GM19395 (cell line): Measurements from ENCODE around the gene ZNRD2.
"Not testable (repeated sequence)": the region's sequence is repeated elsewhere in the genome, so short reads cannot be mapped to it uniquely, and the experiment has no call there.

ENCODE experiments used
- ATAC-seq: cut with Tn5 transposase; IDR thresholded peaks from one replicate; pipeline ENCODE4 v1.9.1; 2021; ENCODE audit warnings: mild to moderate bottlenecking, moderate library complexity; ENCODE audit not compliant: unreplicated experiment

The ZNRD2 gene

DNA sequence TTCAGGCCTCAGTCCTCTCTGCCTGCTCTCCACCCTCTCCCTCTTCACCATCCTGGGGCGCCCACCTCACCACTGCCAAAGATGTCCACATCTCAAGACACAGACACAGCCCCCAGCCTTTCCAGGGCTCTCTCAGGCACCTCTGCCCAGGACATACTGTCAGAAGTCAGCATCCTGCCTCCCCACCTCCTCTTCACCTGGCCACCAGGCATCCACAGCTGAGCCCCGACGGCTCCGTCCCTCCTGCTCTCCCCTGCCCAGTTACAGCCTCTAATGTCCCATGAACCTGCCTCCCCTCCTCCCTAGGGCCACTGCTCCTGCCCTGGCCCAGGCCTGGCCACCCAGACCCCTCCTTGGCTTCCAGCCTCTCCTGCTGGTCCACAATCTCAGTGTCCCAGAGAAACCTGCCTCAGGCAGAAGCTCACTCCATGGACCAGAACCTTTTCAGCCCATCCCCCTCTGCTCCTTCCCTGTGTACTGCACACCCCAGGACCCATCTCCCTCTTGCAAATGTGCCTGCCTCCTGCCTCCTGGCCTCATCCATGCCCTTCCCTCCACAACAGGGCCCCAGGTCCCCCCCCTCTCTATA, 15.3 kb upstream of the ZNRD2 start:
- ATAC-seq: no peak

DNA sequence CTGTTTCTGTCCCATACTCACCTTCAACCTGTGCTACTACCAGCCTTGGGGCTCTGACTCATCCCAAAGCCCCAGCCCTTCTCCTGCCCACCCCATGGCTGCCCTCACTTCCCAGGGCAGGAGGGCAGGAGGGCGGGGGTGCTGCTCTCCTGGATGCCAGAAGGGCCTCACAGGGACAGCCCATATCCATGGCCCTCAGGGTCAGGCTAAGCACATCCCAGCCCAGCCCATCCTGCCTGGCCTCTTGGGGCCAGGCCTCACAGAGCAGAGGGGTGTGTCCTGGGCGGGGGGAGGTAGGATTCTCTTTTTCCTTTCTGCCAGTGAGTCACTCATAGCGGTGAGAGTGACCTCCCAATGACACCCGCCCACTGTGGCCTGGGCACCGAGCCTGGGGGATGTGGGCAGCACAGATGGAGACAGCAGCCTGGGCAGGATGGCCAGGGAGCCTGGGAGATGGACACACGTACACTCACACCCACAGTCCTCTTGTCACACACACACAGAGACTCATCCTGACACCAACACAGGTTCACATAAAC, 14.5 kb upstream of the ZNRD2 start:
- ATAC-seq: no peak

DNA sequence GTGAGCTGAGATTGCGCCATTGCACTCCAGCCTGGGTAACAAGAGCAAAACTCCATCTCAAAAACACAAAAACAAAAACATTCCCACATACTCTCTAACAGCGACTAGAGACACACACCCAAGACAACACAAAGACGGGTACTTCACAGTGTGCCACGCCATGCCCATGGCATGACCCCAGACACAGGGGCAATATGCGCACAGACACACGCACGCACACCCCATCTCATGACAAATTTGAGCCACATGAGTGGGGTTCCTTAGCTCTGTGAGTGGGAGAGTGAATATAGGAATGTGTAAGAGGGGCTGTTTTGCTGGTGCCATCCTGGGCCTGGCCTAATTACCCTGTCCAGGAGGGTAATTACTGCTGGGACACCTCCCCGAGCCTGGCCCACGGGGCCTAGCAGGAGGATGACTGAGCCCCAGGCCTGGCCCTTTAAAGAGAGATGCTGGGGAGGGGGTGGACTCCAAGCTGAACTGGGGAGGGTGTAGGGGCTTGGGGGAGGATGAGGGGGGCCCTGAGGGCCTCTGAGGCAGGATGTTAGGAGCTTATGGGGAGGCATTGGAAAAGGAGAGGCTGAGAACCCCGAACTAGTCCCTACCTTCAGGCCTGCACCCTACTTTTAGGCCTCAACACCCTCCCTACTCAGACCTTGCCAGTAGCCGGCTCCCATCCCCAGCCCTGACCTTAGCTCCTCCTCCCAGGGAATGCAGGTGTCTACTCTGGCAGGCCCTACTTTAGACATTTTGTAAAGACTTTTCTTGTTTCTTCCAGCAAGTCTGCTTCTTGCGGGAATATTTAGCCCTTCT, 13.6 kb upstream of the ZNRD2 start:
- ATAC-seq: no peak

DNA sequence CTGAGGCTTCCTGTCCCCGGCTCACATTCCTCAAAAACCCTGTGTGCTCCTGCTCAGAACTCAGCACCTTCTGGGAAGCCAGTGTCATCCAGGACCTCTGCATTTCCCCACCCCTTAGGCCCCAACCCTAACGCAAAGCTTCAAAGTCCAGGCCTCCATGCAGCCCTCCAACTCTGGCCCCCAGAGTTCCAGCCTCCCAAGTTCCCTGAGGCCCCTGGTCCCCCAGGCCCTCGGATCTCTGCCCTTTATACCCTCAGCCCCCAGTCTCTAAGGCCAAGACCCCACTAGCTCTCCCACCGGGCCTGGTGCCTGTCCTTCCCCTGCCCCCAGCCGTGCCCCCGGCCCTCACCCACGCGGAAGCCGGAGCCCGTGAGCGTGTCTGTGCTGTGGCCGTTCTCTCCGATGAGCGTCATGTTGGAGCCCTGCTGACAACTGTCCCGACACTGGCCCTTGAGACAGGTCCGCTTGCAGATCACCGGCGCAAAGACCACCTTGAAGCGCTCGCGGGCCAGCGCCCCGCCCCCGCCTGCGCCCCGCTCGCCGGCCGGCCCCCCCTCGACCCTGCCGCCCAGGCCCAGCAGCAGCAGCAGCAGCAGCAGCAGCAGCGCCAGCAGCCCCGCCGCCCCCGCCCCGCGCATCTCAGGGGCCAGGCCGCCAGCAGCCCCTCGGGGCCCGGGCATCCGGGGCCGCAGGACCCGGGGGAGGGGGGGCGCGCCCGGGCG, 12.8 kb upstream of the ZNRD2 start:
- ATAC-seq: no peak

DNA sequence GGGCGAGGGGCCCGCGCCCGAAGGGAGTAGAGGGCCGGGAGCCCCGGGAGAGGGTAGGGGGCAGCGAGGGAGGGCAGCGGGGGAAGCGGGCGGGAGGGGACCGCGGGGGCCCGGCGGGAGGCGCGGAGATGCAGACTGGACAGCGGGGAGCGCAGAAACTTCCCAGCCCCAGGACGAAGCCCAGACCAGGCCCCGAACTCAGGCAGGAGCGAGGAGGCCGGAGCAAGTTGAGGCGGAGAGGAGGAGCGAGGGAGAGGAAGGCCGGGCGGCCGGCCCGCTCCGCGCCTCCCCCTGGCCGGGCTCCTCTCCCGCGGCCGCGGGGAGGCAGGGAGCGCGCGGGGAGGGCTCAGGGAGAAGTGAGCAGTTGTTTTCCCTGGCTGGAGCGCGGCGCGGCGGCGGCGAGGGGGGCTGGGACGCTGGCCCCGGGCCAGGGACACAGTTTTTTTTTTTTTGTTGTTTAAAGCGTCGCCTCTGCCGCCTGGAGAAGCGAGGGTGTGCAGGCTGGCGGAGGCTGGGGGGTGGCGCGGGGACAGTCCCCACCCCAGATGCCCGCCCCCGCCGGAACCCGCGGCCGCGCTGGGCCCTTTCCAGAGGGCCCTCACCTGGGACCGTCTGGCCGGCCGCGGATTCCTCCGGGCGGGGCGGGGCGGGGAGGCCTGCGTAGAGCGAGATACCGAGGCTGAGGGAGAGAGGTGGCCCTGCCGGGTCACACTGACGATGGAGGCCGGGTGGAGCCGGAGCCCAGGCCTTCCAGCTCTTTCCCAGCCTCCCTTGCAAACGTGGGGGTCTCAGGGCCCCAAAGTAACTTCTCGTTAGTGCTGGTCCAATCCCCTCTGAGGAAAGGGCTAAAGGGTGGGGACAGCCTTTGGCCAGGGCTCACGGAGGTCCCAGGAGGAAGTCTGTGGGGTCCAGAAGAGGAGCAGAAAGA, 12.0 kb upstream of the ZNRD2 start, which contains the start of gene LTBP3:
TSS of gene LTBP3 (minus strand) at position 358 of the 928 bp plus-strand sequence. CDS start 400 bp downstream, outside the sequence.
- no peak for ATAC-seq

DNA sequence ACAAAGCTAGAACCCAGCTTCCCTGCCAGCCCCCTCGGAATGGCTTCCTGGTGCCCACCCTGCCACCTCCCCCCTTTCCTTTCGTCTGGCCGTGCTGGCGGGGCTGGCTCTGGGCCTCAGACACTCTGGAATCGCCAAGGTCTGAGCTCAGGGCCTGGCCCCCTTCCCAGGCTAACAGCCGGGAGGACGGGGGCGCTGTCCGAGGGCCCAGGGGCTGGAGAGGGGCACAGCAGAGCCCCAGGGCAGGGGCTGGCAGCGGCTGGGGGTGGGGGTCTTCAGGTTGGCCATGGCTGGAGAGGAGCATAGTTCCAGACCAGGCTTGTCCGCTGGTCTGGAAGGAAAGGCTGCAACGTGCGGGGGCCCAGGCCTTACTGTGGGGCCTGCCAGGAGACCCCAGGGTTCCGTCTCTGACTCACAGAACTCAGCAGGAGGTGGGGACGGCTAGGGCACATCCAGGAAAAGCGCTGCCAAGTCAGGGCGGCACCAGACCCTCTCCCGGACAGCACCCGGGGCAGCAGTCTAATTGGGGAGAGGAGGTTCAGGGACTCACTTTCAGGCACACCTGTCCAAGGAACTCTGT, 11.3 kb upstream of the ZNRD2 start:
- no peak for ATAC-seq

DNA sequence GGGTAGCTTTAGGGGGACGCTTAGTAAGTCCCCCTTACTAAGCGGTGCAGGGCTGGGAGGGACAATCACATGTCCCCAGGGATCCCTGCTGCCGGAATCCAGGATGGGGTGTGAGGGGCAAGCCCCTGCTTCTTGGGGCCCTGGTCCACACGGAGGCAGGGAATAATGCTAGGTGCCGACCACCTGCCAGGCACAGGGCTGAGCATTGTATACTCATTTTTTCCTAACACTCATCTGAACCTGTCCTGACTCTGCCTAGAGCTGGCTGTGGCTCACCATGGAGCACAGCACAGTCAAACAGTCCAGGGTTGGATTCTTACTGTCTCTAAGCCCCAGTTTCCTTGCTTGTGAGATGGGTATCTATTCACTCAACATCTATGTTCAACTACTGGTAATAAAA, 10.7 kb upstream of the ZNRD2 start:
- no peak for ATAC-seq

DNA sequence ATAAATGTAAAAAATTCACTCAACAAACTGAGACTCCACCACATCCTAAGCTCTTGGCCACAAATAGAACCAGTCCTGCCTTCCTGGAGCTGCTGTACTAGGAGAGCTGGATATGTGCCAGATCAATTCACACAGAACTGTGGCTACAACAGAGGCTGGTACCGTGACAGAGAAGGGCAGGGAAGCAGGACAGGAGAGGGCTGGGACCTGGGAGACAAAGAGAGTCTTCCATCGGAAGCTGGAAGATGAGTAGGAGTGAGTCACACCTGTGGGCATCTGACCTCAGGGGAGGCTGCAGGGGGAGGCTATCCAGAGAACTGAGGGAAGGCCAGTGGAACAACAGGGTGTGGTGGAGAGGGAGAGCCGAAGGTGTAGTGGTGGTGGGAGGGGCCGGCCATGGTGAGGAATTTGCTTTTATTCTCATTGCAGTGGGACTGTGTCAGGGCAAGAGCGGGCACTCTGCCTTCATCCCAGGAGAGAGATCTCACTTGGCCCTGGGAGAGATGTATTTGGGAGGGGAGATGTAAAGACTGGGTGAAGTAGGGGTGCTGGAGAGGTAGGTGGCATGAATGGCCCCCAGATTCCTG, 10.2 kb upstream of the ZNRD2 start:
- no peak for ATAC-seq

DNA sequence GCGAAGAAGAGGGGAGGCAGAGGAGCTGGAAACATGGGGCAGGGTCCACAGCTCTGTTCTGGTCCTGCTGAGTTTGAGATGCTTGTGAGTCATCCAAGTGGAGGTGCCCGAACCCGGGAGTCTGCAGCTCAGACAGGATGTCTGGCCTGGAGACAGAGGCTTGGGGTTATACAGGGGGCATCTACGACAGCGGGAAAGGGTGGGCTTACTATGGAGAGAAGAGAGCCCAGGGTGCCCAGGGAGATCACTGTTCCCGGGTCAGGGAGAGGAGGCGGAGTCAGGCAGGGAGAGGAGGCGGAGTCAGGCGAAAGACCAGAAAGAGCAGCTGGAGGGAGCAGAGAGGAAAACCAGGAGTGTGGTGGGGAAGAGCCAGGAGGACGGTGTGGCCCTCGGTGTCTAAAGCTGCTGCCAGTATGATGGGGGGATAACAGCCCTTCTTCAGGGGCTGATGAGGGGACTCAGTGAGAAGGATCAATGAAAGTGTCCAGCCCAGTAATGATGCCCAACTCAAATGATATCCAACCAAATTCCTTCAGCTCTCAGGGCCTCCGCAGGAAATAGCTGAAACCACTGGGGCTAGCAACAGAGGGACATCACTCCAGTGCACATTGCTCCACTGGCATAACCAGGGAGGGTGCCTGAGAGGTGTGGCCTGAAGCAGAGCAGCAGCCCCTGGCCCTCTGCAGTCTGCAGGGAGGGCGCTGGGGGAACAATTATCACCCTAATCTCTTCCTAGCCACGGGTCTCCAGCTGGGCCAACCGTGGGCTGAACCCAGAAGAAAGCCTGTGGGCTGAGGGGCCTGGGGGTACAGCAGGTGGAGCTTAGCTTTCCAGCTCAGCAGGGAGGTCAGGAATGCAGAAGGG, 9.5 kb upstream of the ZNRD2 start:
- no peak for ATAC-seq

DNA sequence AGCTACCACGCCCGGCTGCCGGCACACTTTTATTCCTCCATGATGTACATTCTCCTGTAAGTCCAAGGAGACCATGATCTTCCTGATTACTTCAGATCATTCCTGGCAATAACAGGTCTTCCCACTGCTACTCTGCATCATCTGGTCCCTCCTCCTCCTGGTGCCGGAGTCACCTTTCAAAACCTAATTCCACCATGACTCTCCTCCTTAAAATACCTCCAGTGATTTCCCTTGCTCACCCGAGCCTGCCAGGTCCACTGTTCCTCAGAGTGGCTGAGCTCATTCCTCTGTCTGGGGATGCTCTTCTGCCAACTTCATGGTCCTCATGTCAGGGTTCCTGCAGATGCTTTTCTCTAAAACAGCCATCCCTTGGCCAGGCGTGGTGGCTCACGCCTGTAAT, 8.3 kb upstream of the ZNRD2 start:
- no peak for ATAC-seq

DNA sequence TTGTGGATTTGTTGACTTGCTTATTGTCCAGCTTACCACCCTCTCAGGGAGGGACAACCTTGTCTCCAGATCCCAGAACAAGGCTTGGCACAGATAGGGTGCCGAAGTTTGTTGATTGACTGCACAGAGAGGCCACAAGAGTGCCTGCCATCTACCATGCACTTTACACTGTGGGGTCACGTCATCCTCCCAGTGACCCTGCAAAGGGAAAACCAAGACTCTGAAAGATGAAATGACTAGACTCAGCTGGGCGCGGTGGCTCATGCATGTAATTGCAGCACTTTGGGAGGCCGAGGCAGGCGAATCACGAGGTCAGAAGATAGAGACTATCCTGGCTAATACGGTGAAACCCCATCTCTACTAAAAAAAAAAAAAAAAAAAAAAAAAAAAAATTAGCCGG, 7.5 kb upstream of the ZNRD2 start:
- no peak for ATAC-seq

DNA sequence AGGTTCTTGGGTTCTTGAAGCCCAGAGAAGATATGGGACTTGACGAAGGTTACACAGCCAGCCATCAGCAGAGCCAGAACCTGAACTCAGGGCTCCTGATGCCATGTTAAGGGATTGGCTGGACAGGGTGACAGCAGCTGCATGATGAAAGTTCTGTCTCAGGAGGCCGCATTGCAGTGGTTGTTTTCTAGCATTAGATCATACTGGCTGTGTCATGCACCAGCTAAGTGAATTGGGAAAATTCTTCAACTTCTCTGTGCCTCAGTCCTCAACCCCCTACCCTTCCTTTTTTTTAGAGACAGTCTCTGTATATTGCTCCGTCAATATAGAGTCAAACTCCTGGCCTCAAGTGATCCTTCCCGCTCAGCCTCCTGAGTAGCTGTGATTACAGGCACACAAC, 6.7 kb upstream of the ZNRD2 start:
- no peak for ATAC-seq

DNA sequence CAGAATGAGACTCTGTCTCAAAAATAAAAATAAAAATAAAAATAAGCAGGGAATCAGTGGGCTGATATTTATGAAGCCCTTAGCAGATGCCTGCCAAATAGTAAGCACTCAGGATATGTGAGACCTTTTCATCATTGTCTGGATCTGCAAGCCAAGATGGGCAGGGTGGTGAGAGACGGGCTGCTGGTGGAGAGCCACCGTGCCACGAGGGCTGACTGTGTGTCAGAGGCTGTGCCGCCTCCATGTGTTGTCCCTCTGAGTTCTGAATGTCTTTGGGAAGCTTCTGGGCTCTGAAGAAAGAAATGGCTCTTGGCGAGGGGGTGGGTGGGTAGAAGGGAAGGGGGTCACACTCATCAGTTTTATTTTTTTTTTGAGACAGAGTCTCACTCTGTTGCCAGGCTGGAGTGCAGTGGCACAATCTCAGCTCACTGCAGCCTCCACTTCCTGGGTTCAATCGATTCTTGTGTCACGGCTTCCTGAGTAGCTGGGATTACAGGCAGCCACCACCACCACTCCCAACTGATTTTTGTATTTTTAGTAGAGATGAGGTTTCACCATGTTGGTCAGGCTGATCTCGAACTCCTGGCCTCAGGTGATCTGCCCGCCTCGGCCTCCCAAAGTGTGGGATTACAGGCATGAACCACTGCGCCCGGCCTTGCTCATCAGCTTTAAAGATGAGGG, 5.3 kb upstream of the ZNRD2 start:
- ATAC-seq: not testable (repeated sequence)

DNA sequence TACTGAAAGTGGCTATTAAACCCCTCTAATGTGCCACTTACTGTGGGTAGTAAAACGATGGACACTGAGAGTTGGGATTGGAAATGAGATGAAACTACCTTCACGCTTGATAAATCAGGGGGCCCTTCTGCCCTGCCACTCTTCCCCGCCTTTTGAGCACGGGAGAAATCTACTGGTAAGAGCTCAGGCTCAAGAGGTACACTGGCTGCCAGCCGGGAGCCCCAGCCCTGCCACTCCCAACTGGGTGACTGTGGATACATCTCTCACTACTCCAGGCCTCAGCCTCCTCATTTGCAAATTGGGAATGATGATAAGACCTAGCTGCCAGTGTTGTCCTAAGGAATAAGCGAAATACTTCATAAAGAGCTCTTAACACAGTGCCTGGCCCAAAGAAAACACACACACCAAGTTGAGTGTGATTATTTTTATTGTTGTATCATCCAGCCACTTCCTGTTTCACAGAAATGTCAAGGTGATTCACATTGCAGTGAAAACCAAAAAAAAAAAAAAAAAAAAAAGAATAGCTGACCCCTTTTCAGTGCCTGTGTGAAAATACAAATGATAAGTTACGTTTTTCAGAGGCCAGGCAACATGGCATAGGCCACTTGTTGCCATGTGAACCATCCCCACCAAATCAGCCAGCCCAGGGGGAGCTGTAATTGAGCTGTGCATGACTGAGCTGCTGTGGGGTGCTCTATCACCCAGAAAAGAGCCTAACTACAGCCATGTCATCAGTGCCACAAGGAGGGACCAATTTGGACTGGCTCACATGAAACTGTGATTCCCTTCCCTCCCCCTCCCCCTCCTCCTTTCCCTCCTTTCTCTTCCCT, 4.4 kb upstream of the ZNRD2 start:
- ATAC-seq: no peak

DNA sequence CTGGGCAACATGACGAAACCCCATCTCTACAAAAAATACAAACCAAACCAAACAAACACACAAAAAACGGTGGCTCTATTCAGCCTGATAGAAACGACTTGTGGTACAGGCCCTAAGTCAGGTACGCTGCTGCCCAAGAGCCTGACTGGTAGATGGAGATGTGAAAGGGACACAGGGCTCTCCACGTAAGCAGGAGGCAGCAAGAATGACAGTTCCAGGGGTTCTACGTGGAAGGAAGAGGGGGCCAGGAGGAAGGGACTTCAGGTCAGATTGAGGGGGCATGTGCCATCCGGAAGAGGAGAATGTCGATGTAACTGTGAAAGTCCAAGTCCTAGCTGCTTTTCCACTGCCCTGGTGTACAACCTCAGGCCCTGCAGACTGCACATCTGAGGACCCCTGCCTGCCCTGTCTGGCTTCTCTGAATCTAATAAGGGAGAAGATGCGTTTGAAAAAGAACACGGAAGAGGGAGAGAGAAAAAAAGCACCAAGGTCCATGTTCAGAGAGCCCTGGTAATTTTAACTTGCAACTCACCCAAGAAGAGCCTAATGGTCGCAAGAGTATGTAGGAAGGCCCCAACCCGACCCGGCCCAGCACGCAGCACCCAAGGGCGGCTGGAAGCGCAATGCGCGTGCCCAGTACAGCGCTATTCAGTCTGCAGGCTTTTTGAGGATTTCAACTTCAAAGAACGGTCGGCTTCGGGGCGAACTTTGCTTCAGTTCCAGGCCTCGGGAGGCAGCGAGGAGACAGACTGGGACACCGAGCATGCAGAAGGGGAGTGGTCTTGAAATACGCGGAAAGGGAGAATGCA, 909 bp upstream of the ZNRD2 start:
- peak; percentile 11 for ATAC-seq

DNA sequence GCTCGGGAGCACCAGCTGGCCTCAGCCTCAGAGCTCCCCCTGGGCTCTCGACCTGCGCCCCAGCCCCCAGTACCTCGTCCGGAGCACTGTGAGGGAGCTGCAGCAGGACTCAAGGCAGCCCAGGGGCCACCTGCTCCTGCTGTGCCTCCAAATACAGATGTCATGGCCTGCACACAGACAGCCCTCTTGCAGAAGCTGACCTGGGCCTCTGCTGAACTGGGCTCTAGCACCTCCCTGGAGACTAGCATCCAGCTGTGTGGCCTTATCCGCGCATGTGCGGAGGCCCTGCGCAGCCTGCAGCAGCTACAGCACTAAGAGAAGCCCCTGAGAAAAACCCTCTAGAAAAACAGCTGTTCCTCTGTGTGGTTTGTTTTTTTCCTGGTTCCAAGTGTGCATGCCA, 1.1 kb downstream of the ZNRD2 start:
- ATAC-seq: no peak

DNA sequence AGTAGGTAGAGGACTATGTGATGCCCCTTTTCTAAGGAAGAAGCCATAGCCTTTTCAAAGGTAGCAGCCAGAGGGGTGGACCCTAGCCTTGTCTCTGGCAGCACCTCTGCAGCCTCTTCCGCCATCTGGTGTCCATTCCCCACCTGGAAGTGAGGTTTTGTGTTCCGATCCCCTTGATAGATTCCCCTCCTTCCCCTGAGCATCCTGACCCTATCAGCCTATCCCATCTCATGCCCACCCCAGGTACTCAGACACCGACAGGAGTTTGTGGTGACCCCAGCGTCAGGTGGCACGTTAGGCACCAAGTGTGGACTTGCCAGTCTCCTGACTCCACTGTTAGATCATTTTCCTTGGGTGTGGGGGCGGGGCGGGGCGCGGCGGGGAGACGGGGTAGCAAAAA, 1.7 kb downstream of the ZNRD2 start:
- ATAC-seq: no peak
